Smooth muscle cell (in vitro differentiated cells): Measurements from ENCODE around the gene SYCP2. TPM values are rescaled to one million over a fixed set of nuclear protein-coding genes. Genes with fewer than 3 reads are reported as not detected.

ENCODE experiments used
- DNase-seq: peaks from one replicate; lab custom pipeline; 2025; ENCODE audit not compliant: unreplicated experiment; lab: John Stamatoyannopoulos, UW
- H2AFZ ChIP-seq: fragments of 200-600 bp; sonication (generic); 2 replicates; pipeline ENCODE4 v1.6.0; 2016; ENCODE audit warnings: antibody characterized with exemption, low read depth, mild to moderate bottlenecking
- H3F3A ChIP-seq: fragments of 200-600 bp; sonication (generic); 2 replicates; pipeline ENCODE4 v1.6.0; 2017; ENCODE audit warnings: antibody characterized with exemption, low read depth
- H3K27ac ChIP-seq: fragments of 200-600 bp; sonication (generic); 2 replicates; pipeline ENCODE4 v1.5.1; 2016; ENCODE audit warnings: low read depth, mild to moderate bottlenecking
- H3K27me3 ChIP-seq: fragments of 200-600 bp; sonication (generic); 2 replicates; pipeline ENCODE4 v1.6.1; 2016; ENCODE audit warnings: low read depth, mild to moderate bottlenecking
- H3K36me3 ChIP-seq: fragments of 200-600 bp; sonication (generic); 2 replicates; pipeline ENCODE4 v1.5.1; 2016; ENCODE audit warnings: low read depth
- H3K4me1 ChIP-seq: fragments of 200-600 bp; sonication (generic); 2 replicates; pipeline ENCODE4 v1.5.1; 2016; ENCODE audit warnings: low read depth
- H3K4me2 ChIP-seq: fragments of 200-600 bp; sonication (generic); 2 replicates; pipeline ENCODE4 v1.6.0; 2016; ENCODE audit warnings: mild to moderate bottlenecking
- H3K4me3 ChIP-seq: fragments of 200-600 bp; sonication (generic); 2 replicates; pipeline ENCODE4 v1.5.1; 2016; ENCODE audit warnings: mild to moderate bottlenecking
- H3K79me2 ChIP-seq: fragments of 200-600 bp; sonication (generic); 2 replicates; pipeline ENCODE4 v1.6.0; 2016; ENCODE audit warnings: low read depth, mild to moderate bottlenecking
- H3K9ac ChIP-seq: fragments of 200-600 bp; sonication (generic); 2 replicates; pipeline ENCODE4 v1.6.0; 2016; ENCODE audit warnings: low read depth
- H3K9me3 ChIP-seq: fragments of 200-600 bp; sonication (generic); replicated peaks from 2 replicates; pipeline ENCODE4 v1.5.1; 2016; ENCODE audit warnings: low read depth
- H4K20me1 ChIP-seq: fragments of 200-600 bp; sonication (generic); 2 replicates; pipeline ENCODE4 v1.6.0; 2016; ENCODE audit warnings: low read depth
- WGBS: methylation state at CpG from one replicate; pipeline ENCODE4 v1.1.7; 2016; ENCODE audit warnings: low lambda C conversion rate; 5-methylcytosine and 5-hydroxymethylcytosine counted together
- polyA plus RNA-seq: library from polyadenylated mRNA; unstranded; fragments of >200 nt; fragmentation: Nextera tagmentation; extraction: Ambion mirVana; gene quantifications from 2 replicates; pipeline ENCODE4 v1.2.1, GENCODE V29; 2016
- total RNA-seq: library from RNA; depleted of rRNA; stranded (reverse); fragments of >200 nt; gene quantifications from 2 replicates; pipeline ENCODE4 v1.2.3, GENCODE V29; 2014
- TF ChIP-seq, protein P1 (sequence below): fragments of 200-600 bp; sonication (generic); IDR thresholded peaks from 2 replicates; pipeline ENCODE4 v1.5.1; 2017; ENCODE audit warnings: borderline replicate concordance, mild to moderate bottlenecking, antibody characterized with exemption; ENCODE audit not compliant: insufficient read depth, poor library complexity, severe bottlenecking

The SYCP2 gene
- total and polyA plus RNA-seq, 2 experiments from 2014 or later, result 0.42 to 0.54 TPM

DNA sequence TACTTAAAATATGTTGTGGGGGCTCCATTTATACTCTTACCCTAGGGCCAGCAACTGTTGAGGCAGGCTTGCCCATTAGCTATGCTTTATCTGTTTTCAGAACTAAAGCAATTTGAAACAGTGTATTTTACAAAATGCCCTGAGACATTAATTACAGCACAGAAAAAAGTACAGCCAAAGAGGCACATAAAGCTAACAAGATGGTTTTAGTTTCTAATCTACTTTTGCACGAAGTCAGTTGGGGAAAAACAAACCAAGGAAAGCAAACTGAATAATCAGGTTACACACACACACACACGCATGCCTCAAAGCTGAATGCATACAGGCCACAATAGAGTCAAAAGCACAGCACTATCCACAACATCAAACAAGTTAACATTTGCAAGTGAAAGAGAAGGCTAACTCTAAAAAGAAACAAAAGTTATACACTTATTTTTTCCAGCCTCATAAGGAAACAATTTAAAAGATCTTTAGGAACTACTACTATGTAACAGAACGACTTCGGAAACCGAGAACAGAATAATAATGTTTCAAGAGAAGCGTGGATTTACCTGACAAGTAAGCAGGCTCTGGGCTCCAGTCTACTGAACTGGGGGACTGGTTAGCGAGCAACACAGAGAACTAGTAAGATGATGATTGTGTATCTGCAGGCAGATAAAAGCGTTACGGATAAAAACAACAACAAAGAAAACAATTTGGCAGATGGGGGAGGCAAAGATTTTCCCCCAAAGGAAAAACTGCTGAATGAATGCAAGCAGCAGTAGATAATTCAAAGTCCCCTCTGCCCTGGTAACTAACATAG, 1.7 kb downstream of the SYCP2 start:
- Histone ChIP-seq H3K27ac (no peak overlapping the region), H3K36me3 (no peaks in the 10 kb centered on the region), H3K4me2 (no peak overlapping the region), H2AFZ (no peak overlapping the region), H3K9ac (no peak overlapping the region), H3K27me3 (no peaks in the 10 kb centered on the region), H3F3A (no peaks in the 10 kb centered on the region), H3K9me3 (no peaks in the 10 kb centered on the region), H4K20me1 (peaks cover 4% of the 10 kb centered on the region), H3K79me2 (no peaks in the 10 kb centered on the region), H3K4me3 (no peak overlapping the region), H3K4me1 (no peaks in the 10 kb centered on the region)
- TF ChIP-seq, protein P1, sequence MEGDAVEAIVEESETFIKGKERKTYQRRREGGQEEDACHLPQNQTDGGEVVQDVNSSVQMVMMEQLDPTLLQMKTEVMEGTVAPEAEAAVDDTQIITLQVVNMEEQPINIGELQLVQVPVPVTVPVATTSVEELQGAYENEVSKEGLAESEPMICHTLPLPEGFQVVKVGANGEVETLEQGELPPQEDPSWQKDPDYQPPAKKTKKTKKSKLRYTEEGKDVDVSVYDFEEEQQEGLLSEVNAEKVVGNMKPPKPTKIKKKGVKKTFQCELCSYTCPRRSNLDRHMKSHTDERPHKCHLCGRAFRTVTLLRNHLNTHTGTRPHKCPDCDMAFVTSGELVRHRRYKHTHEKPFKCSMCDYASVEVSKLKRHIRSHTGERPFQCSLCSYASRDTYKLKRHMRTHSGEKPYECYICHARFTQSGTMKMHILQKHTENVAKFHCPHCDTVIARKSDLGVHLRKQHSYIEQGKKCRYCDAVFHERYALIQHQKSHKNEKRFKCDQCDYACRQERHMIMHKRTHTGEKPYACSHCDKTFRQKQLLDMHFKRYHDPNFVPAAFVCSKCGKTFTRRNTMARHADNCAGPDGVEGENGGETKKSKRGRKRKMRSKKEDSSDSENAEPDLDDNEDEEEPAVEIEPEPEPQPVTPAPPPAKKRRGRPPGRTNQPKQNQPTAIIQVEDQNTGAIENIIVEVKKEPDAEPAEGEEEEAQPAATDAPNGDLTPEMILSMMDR, result no peak
- WGBS, result 84% methylated on average over 9 of the region's 9 CpGs
- DNase-seq, result no peak

GRCh38 chr20:59925899-59926298, 7.5 kb downstream of the SYCP2 start:
- Histone ChIP-seq H3K4me1 (no peaks in the 10 kb centered on the region), H3K36me3 (no peaks in the 10 kb centered on the region), H3K4me2 (no peak overlapping the region), H3K27me3 (no peaks in the 10 kb centered on the region), H4K20me1 (no peaks in the 10 kb centered on the region), H2AFZ (no peak overlapping the region), H3F3A (no peaks in the 10 kb centered on the region), H3K4me3 (no peak overlapping the region), H3K9ac (no peak overlapping the region), H3K27ac (no peak overlapping the region), H3K9me3 (no peaks in the 10 kb centered on the region), H3K79me2 (no peaks in the 10 kb centered on the region)
- TF ChIP-seq, protein P1, result no peak
- no peak for DNase-seq

DNA sequence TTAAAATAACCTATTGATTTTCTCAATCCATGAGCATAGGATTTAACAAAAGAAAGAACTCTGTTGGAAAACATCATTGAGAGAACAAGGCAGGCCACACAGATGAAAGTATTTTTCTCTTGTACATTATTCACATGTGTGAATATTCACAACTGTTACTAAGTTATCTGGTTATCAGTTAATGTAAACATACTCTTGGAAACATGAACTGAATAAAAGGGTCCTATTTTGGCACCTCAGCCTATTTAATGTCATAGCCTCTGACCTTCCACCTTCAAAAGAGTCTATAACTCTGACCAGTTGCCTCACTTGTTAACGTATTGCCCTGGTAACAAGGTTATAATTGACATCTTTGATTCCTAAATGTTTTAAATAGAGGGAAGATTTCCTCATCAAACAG, 8.1 kb downstream of the SYCP2 start:
- TF ChIP-seq, protein P1, result no peak
- no peak overlapping the region for H3K27ac ChIP-seq
- H3K9ac ChIP-seq, result no peak overlapping the region
- 70% methylated on average over 1 of the region's 1 CpG for WGBS
- no peaks in the 10 kb centered on the region for H3F3A ChIP-seq
- H2AFZ ChIP-seq, result no peak overlapping the region
- no peaks in the 10 kb centered on the region for H3K9me3 ChIP-seq
- H4K20me1 ChIP-seq, result no peaks in the 10 kb centered on the region
- H3K79me2 ChIP-seq, result no peaks in the 10 kb centered on the region
- H3K4me2 ChIP-seq, result no peak overlapping the region
- H3K27me3 ChIP-seq, result no peaks in the 10 kb centered on the region
- no peaks in the 10 kb centered on the region for H3K36me3 ChIP-seq
- H3K4me1 ChIP-seq, result no peaks in the 10 kb centered on the region
- no peak overlapping the region for H3K4me3 ChIP-seq
- no peak for DNase-seq

DNA sequence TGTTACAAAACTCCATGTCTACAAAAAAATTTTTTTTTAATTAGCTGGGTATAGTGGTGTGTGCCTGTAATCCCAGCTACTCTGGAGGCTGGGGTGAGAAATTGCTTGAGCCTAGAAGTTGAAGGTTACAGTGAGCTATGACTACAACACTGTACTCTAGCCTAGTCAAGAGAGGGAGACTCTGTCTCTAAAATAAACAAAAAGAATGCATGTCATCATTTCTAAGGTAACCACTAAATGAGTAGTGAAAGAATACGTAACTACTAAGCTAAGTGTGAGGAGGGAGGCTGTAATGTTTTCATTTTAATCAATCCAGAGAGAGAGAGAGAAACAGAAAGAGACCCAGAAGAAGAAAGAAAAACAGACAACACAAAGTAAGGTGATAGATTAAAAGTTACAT, 9.9 kb downstream of the SYCP2 start:
- no peaks in the 10 kb centered on the region for H3K9me3 ChIP-seq
- H3F3A ChIP-seq, result no peaks in the 10 kb centered on the region
- no peaks in the 10 kb centered on the region for H3K4me1 ChIP-seq
- H2AFZ ChIP-seq, result no peak overlapping the region
- no peak for DNase-seq
- no peak overlapping the region for H3K4me2 ChIP-seq
- H4K20me1 ChIP-seq, result no peaks in the 10 kb centered on the region
- H3K36me3 ChIP-seq, result no peaks in the 10 kb centered on the region
- no peak overlapping the region for H3K9ac ChIP-seq
- TF ChIP-seq, protein P1, result no peak
- H3K79me2 ChIP-seq, result no peaks in the 10 kb centered on the region
- H3K27ac ChIP-seq, result no peak overlapping the region
- no peak overlapping the region for H3K4me3 ChIP-seq
- H3K27me3 ChIP-seq, result no peaks in the 10 kb centered on the region
- 80% methylated on average over 1 of the region's 1 CpG for WGBS
